Nephron progenitor cell (in vitro differentiated cells): ENCODE measurements around the gene ABCA9.

Source experiments
- DNase-seq: peaks from one replicate; pipeline ENCODE4 v3.0.0; 2021
- H3K27ac Mint-ChIP-seq: 2 replicates; pipeline ENCODE4 v1.8.0; 2021; ENCODE audit warnings: mild to moderate bottlenecking, moderate library complexity, mixed read lengths
- H3K27me3 Mint-ChIP-seq: 2 replicates; pipeline ENCODE4 v1.8.0; 2021; ENCODE audit warnings: mild to moderate bottlenecking, low read depth, mixed read lengths; ENCODE audit not compliant: poor library complexity
- H3K36me3 Mint-ChIP-seq: 2 replicates; pipeline ENCODE4 v1.8.0; 2021; ENCODE audit warnings: low read depth, mixed read lengths
- H3K4me1 Mint-ChIP-seq: 2 replicates; pipeline ENCODE4 v1.8.0; 2021; ENCODE audit warnings: mixed read lengths
- H3K4me3 Mint-ChIP-seq: 2 replicates; pipeline ENCODE4 v1.8.0; 2021; ENCODE audit warnings: mild to moderate bottlenecking, moderate library complexity, mixed read lengths
- H3K9me3 Mint-ChIP-seq: 2 replicates; pipeline ENCODE4 v1.8.0; 2021; ENCODE audit warnings: mild to moderate bottlenecking, moderate library complexity, mixed read lengths
- CTCF ChIP-seq: fragments of 200-600 bp; sonication (generic); IDR thresholded peaks from 2 replicates; pipeline ENCODE4 v1.5.0; 2021; ENCODE audit warnings: antibody characterized with exemption

ABCA9 gene

GRCh38 chr17:69096541-69096940 lies 35.8 kb upstream of the ABCA9 start:
- Mint-ChIP-seq H3K36me3 (no peaks in the 10 kb centered on the region), H3K4me3 (no peak overlapping the region), H3K27me3 (no peaks in the 10 kb centered on the region), H3K4me1 (no peaks in the 10 kb centered on the region), H3K9me3 (no peaks in the 10 kb centered on the region), H3K27ac (no peak overlapping the region)
- no peak for TF ChIP-seq CTCF
- DNase-seq, result no peak

- Mint-ChIP-seq H3K27me3 (no peaks in the 10 kb centered on the region), H3K4me3 (no peak overlapping the region), H3K27ac (no peak overlapping the region), H3K4me1 (no peaks in the 10 kb centered on the region), H3K36me3 (no peaks in the 10 kb centered on the region), H3K9me3 (no peaks in the 10 kb centered on the region)
- TF ChIP-seq CTCF, result no peak
- DNase-seq, result no peak
Measured at GRCh38 chr17:69093995-69094394, 33.3 kb upstream of the ABCA9 start.

GRCh38 chr17:69093279-69093789 lies 32.6 kb upstream of the ABCA9 start:
- DNase-seq, result no peak
- no peak overlapping the region for H3K4me3 Mint-ChIP-seq
- H3K36me3 Mint-ChIP-seq, result no peaks in the 10 kb centered on the region
- H3K27me3 Mint-ChIP-seq, result peaks cover 4% of the 10 kb centered on the region
- no peak overlapping the region for H3K27ac Mint-ChIP-seq
- TF ChIP-seq CTCF, result no peak
- H3K4me1 Mint-ChIP-seq, result no peaks in the 10 kb centered on the region
- H3K9me3 Mint-ChIP-seq, result no peaks in the 10 kb centered on the region

GRCh38 chr17:69090365-69090764 lies 29.6 kb upstream of the ABCA9 start:
- Mint-ChIP-seq H3K4me3 (no peak overlapping the region), H3K4me1 (no peaks in the 10 kb centered on the region), H3K36me3 (no peaks in the 10 kb centered on the region), H3K27me3 (peaks cover 4% of the 10 kb centered on the region), H3K9me3 (no peaks in the 10 kb centered on the region), H3K27ac (no peak overlapping the region)
- no peak for TF ChIP-seq CTCF
- DNase-seq, result no peak

- peaks cover 4% of the 10 kb centered on the region for H3K27me3 Mint-ChIP-seq
- peaks cover 4% of the 10 kb centered on the region for H3K9me3 Mint-ChIP-seq
- TF ChIP-seq CTCF, result no peak
- no peak overlapping the region for H3K4me3 Mint-ChIP-seq
- H3K27ac Mint-ChIP-seq, result no peak overlapping the region
- H3K36me3 Mint-ChIP-seq, result no peaks in the 10 kb centered on the region
- H3K4me1 Mint-ChIP-seq, result no peaks in the 10 kb centered on the region
- DNase-seq, result no peak
Measured at GRCh38 chr17:69088643-69089200, 28.0 kb upstream of the ABCA9 start.

GRCh38 chr17:69086641-69087040 lies 25.9 kb upstream of the ABCA9 start:
- Mint-ChIP-seq H3K36me3 (no peaks in the 10 kb centered on the region), H3K9me3 (peaks cover 22% of the 10 kb centered on the region), H3K4me1 (no peaks in the 10 kb centered on the region), H3K4me3 (no peak overlapping the region), H3K27me3 (peaks cover 4% of the 10 kb centered on the region), H3K27ac (no peak overlapping the region)
- DNase-seq, result no peak
- no peak for TF ChIP-seq CTCF
